ENCODE data around the gene USP22.

USP22 gene

DNA sequence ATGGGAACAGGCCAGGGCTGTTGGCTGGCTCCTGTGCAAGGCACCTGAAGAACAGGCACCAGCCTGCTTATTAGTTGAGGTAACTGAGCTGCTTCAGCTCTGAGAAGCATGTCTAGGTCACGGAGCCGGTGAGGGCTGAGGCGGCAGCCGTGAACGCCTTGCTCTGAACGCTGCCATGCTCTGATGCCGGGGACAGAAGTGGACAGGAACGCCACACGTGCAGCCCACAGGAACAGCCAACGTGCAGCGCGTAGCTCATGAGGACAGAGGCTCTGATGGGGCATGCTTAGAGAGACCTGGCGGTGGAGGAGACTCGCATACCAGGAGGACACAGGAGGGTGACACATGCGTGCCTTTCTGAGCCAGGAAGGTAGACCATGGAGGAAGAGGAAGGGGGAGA is 25.6 kb downstream of the USP22 start:
- Histone ChIP-seq H3K4me1 (ENCODE audit: control insufficient read depth, insufficient read depth, low read length) (no peaks in the 10 kb centered on the region), H3K4me2 (ENCODE audit: low read length) (no peak overlapping the region), H3K27me3 (ENCODE audit: control insufficient read depth, insufficient read depth, low read length) (no peaks in the 10 kb centered on the region), H3K9me3 (replicated peaks; ENCODE audit: low read length) (no peaks in the 10 kb centered on the region), H3K4me3 (ENCODE audit: low read length) (no peak overlapping the region), H3K36me3 (ENCODE audit: insufficient read depth, low read length) (peaks cover 93% of the 10 kb centered on the region), H3K9ac (ENCODE audit: low read depth, low read length) (no peak overlapping the region)

DNA sequence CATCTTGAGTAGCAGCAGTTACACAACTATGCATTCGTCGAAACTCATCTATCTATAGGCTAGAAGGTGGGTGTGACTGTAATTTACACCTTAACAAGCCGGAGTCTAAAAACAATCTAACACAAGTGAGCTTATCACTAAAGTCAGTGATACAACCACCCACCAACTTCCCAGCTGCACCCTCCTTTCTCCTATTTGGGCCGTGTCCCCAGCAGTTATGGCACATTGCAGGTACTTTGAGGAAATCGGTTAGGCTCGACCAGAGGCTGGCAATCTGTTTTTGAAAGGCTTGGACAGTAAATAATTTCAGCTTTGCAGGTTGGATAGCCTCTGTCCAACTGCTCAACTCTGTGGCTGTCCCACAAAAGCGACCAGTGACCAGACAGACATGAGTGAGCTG is 26.0 kb downstream of the USP22 start:
- H3K9ac ChIP-seq (ENCODE audit: low read depth, low read length): no peak overlapping the region
- H3K27me3 ChIP-seq (ENCODE audit: control insufficient read depth, insufficient read depth, low read length): no peaks in the 10 kb centered on the region
- H3K4me1 ChIP-seq (ENCODE audit: control insufficient read depth, insufficient read depth, low read length): no peaks in the 10 kb centered on the region
- no peak overlapping the region for H3K4me3 ChIP-seq (ENCODE audit: low read length)
- H3K4me2 ChIP-seq (ENCODE audit: low read length): no peak overlapping the region
- peaks cover 97% of the 10 kb centered on the region for H3K36me3 ChIP-seq (ENCODE audit: insufficient read depth, low read length)
- H3K9me3 ChIP-seq (replicated peaks; ENCODE audit: low read length): no peaks in the 10 kb centered on the region

GRCh38 chr17:21015564-21015963 is 27.2 kb downstream of the USP22 start:
- Histone ChIP-seq H3K9ac (ENCODE audit: low read depth, low read length) (no peak overlapping the region), H3K9me3 (replicated peaks; ENCODE audit: low read length) (no peaks in the 10 kb centered on the region)

DNA sequence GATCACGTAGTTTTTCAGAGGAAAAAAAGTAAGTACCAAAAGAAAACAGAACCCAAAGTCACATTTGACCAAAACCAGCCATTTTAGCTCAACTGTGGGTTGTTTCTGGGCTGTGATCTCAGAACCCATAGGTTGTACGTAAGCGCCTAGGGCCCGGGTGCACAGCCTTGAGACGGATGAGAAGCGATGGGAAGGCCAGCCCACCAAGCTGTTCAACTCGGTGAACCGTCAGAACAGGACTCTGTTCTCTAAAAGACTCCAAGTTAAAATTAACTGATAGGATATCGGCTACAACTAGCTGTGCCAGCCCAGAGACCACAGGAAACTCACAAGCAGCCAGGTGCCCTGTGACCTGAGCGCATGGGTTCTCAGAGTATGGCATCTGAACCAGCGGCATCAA is 28.3 kb downstream of the USP22 start:
- no peak overlapping the region for H3K4me3 ChIP-seq (ENCODE audit: low read length)

More at GRCh38 chr17:21015564-21015963, 27.2 kb downstream of the USP22 start:
- Histone ChIP-seq H3K4me3 (ENCODE audit: low read length) (no peak overlapping the region), H3K27me3 (ENCODE audit: control insufficient read depth, insufficient read depth, low read length) (no peaks in the 10 kb centered on the region), H3K4me2 (ENCODE audit: low read length) (no peak overlapping the region), H3K4me1 (ENCODE audit: control insufficient read depth, insufficient read depth, low read length) (no peaks in the 10 kb centered on the region), H3K36me3 (ENCODE audit: insufficient read depth, low read length) (peaks cover 98% of the 10 kb centered on the region)

GRCh38 chr17:21013983-21014382 is 28.8 kb downstream of the USP22 start:
- H3K4me2 ChIP-seq (ENCODE audit: low read length): no peak overlapping the region
- peaks cover 96% of the 10 kb centered on the region for H3K36me3 ChIP-seq (ENCODE audit: insufficient read depth, low read length)
- H3K9ac ChIP-seq (ENCODE audit: low read depth, low read length): no peak overlapping the region
- no peak overlapping the region for H3K4me3 ChIP-seq (ENCODE audit: low read length)
- H3K9me3 ChIP-seq (replicated peaks; ENCODE audit: low read length): no peaks in the 10 kb centered on the region
- H3K27me3 ChIP-seq (ENCODE audit: control insufficient read depth, insufficient read depth, low read length): no peaks in the 10 kb centered on the region
- H3K4me1 ChIP-seq (ENCODE audit: control insufficient read depth, insufficient read depth, low read length): no peaks in the 10 kb centered on the region

More for the DNA sequence above, 28.3 kb downstream of the USP22 start:
- no peak overlapping the region for H3K4me2 ChIP-seq (ENCODE audit: low read length)
- H3K4me1 ChIP-seq (ENCODE audit: control insufficient read depth, insufficient read depth, low read length): no peaks in the 10 kb centered on the region
- no peaks in the 10 kb centered on the region for H3K9me3 ChIP-seq (replicated peaks; ENCODE audit: low read length)
- H3K27me3 ChIP-seq (ENCODE audit: control insufficient read depth, insufficient read depth, low read length): no peaks in the 10 kb centered on the region
- H3K36me3 ChIP-seq (ENCODE audit: insufficient read depth, low read length): peaks cover 96% of the 10 kb centered on the region
- H3K9ac ChIP-seq (ENCODE audit: low read depth, low read length): no peak overlapping the region

GRCh38 chr17:21012736-21013135 is 30.1 kb downstream of the USP22 start:
- Histone ChIP-seq H3K4me1 (ENCODE audit: control insufficient read depth, insufficient read depth, low read length) (no peaks in the 10 kb centered on the region), H3K9me3 (replicated peaks; ENCODE audit: low read length) (no peaks in the 10 kb centered on the region), H3K27me3 (ENCODE audit: control insufficient read depth, insufficient read depth, low read length) (no peaks in the 10 kb centered on the region), H3K36me3 (ENCODE audit: insufficient read depth, low read length) (peaks cover 94% of the 10 kb centered on the region), H3K4me3 (ENCODE audit: low read length) (no peak overlapping the region), H3K4me2 (ENCODE audit: low read length) (no peak overlapping the region), H3K9ac (ENCODE audit: low read depth, low read length) (no peak overlapping the region)

DNA sequence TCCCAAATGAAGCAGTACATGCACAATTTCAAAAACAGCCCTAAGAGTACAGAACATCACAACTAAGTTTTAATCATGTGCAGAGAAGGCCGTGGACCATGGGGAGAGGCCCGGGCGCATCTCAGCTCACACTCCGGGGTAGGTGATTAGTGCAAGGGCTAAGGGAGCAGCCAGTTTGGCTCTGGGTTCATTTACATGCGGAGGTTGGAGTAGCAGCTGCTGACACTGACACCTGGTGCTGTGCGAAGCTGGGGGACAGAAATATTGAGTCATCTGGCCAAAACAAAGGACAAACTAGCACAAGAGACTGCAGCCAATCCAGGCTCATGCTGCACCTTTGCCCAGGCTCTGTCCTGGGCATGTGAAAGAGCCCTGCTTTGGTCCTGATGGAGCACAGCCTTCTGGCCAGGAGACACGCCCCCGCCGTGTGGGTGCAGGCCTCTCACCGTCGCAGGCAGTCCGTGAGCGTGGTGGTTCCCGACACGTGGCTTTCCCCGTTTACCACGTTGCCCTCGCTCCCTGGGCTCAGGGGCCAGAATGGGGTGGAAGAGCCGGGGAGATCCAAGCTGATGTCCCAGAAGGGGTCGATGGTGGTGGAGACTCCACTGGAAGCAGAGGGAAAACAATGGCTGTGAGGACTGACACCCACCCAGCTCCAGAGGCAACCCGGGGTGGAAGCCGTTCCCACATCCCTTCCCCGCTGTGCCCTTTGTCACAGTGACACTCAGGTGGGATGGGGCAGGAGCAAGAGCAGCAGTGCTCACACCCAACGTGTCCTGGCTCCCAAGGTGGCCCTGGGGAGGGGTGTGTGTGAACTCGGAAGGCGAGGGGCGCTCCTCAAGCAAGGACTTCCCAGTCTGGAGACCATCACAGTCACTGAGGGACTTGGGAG is 31.9 kb downstream of the USP22 start:
- no peaks in the 10 kb centered on the region for H3K9me3 ChIP-seq (replicated peaks; ENCODE audit: low read length)
- H3K9ac ChIP-seq (ENCODE audit: low read depth, low read length): no peak overlapping the region
- H3K4me3 ChIP-seq (ENCODE audit: low read length): no peak overlapping the region
- H3K4me2 ChIP-seq (ENCODE audit: low read length): no peak overlapping the region
- H3K36me3 ChIP-seq (ENCODE audit: insufficient read depth, low read length): peaks cover 93% of the 10 kb centered on the region
- no peaks in the 10 kb centered on the region for H3K27me3 ChIP-seq (ENCODE audit: control insufficient read depth, insufficient read depth, low read length)
- no peaks in the 10 kb centered on the region for H3K4me1 ChIP-seq (ENCODE audit: control insufficient read depth, insufficient read depth, low read length)

- no peak overlapping the region for H3K9ac ChIP-seq (ENCODE audit: low read depth, low read length)
- no peaks in the 10 kb centered on the region for H3K27me3 ChIP-seq (ENCODE audit: control insufficient read depth, insufficient read depth, low read length)
- no peak overlapping the region for H3K4me2 ChIP-seq (ENCODE audit: low read length)
- H3K9me3 ChIP-seq (replicated peaks; ENCODE audit: low read length): no peaks in the 10 kb centered on the region
- no peak overlapping the region for H3K4me3 ChIP-seq (ENCODE audit: low read length)
- no peaks in the 10 kb centered on the region for H3K4me1 ChIP-seq (ENCODE audit: control insufficient read depth, insufficient read depth, low read length)
- H3K36me3 ChIP-seq (ENCODE audit: insufficient read depth, low read length): peaks cover 93% of the 10 kb centered on the region
These were observed 33.7 kb downstream of the USP22 start for GRCh38 chr17:21008992-21009671.

DNA sequence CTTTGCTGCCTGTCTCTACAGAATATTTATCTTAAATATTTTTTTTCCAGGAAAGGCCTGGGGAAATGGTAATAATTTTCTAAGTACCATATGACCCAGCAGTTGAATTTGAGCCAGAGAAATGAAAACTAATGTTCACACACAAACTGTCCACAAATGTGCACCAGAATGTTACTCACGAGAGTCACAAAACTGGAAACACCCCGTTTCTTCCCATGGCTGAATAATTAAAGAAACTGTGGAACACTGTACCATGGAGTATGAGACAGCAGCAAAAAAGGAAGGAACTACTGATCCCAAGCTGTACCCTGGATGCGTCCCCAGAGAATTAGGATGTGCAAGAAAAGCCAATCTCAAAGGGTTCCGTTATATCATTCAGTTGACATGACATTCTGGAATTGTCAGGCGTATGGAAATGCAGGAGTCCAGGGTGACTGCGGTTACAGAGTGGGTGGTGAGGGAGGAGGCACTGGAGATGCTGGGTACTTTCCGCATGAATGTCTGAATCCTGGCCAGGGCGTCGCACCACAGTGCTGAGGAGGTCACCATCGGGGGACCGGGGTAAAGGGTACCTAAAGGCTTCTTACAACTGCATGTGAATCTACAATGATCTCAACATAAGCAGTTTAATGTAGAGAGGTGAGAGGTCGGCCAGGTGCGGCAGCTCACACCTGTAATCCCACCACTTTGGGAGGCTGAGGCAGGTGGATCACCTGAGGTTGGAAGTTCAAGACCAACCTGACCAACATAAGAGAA is 34.5 kb downstream of the USP22 start:
- H3K4me2 ChIP-seq (ENCODE audit: low read length): no peak overlapping the region
- no peak overlapping the region for H3K4me3 ChIP-seq (ENCODE audit: low read length)
- no peaks in the 10 kb centered on the region for H3K27me3 ChIP-seq (ENCODE audit: control insufficient read depth, insufficient read depth, low read length)
- peaks cover 96% of the 10 kb centered on the region for H3K36me3 ChIP-seq (ENCODE audit: insufficient read depth, low read length)
- H3K4me1 ChIP-seq (ENCODE audit: control insufficient read depth, insufficient read depth, low read length): no peaks in the 10 kb centered on the region
- no peak overlapping the region for H3K9ac ChIP-seq (ENCODE audit: low read depth, low read length)
- no peaks in the 10 kb centered on the region for H3K9me3 ChIP-seq (replicated peaks; ENCODE audit: low read length)

DNA sequence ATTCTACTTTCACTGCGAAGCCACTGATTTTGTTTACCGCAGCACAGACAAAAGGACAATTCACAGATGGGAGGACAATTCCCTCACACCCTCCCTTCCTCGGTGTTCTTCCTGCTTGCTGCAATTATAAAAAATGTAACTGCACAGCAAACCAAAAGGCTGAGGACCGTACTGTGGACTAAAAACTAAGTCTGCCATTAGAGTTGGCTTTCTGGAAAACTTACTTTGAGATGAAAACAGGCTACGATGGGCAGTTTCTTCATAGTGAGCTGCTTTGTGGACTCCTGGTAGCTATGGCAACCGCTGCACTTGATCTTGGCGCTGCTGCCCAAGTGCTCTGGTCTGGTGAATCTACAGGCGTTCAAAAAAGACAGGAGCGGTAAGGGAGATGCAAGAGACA is 35.2 kb downstream of the USP22 start:
- Histone ChIP-seq H3K4me3 (ENCODE audit: low read length) (no peak overlapping the region), H3K9me3 (replicated peaks; ENCODE audit: low read length) (no peaks in the 10 kb centered on the region), H3K4me2 (ENCODE audit: low read length) (no peak overlapping the region), H3K27me3 (ENCODE audit: control insufficient read depth, insufficient read depth, low read length) (no peaks in the 10 kb centered on the region), H3K36me3 (ENCODE audit: insufficient read depth, low read length) (peaks cover 94% of the 10 kb centered on the region), H3K9ac (ENCODE audit: low read depth, low read length) (no peak overlapping the region), H3K4me1 (ENCODE audit: control insufficient read depth, insufficient read depth, low read length) (no peaks in the 10 kb centered on the region)

DNA sequence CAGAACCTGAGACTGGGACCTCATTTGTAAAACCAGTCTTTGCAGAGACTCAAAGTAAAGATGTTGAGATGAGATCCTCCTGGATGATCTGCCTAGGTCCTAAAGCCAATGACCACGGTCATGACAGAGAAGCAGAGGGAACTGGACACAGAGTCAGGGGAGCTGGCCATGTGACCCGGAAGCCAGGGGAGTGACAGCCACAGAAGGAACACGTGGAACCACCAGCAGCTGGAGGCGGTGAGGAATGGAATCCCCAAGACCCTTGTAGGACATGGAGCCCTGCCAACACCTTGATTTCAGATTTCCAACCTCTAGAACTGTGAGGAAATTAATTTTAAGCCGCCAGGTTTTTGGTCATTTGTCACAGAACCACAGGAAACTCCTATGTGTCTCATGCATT is 37.0 kb downstream of the USP22 start:
- Histone ChIP-seq H3K4me3 (ENCODE audit: low read length) (no peak overlapping the region), H3K9ac (ENCODE audit: low read depth, low read length) (no peak overlapping the region), H3K27me3 (ENCODE audit: control insufficient read depth, insufficient read depth, low read length) (no peaks in the 10 kb centered on the region), H3K9me3 (replicated peaks; ENCODE audit: low read length) (no peaks in the 10 kb centered on the region), H3K4me2 (ENCODE audit: low read length) (no peak overlapping the region), H3K4me1 (ENCODE audit: control insufficient read depth, insufficient read depth, low read length) (peaks cover 10% of the 10 kb centered on the region), H3K36me3 (ENCODE audit: insufficient read depth, low read length) (peaks cover 94% of the 10 kb centered on the region)
